Sciatic nerve (tissue), 2 donors: ENCODE data around the gene RNF31. TPM values are rescaled to one million over a fixed set of nuclear protein-coding genes. Genes with fewer than 3 reads are reported as not detected.
"Not testable (repeated sequence)": the region's sequence is repeated elsewhere in the genome, so short reads cannot be mapped to it uniquely, and the experiment has no call there.

Experiments used
- ATAC-seq: fragments of 200-7000 bp; cut with Tn5 transposase; one replicate; pipeline ENCODE4 v1.9.1; 2020; ENCODE audit warnings: mild to moderate bottlenecking, moderate library complexity
- DNase-seq: peaks from one replicate; pipeline ENCODE4 v3.0.0-alpha.2; 2020; ENCODE audit warnings: low spot score
- intact Hi-C: fragments of 100-400 bp; cut with DNase I; formaldehyde crosslinking; loops from one replicate; pipeline ENCODE4 v1.14.2; 2022
- total RNA-seq: library from RNA; stranded (reverse); fragmentation: NEBNext Ultra II Directional; extraction: Animal tissue kit (Norgen Biotek cat#: 25700); gene quantifications from one replicate; pipeline ENCODE4 v1.2.1, GENCODE V29; 2021
- donor health status: DM: no; HTN: no; CAD: no.
- donor health status: DM: no; HTN: no; CAD: no.

RNF31 gene
- total RNA-seq, 1 donor from 2014 or later, result 61.5 TPM

- ATAC-seq (no peak), DNase-seq (no peak)
- intact Hi-C loops, result no loop called here
These were observed 45.6 kb downstream of the RNF31 start for GRCh38 chr14:24192933-24193332.

GRCh38 chr14:24194186-24194872 is 47.0 kb downstream of the RNF31 start:
- intact Hi-C loops, result no loop called here
- no peak for ATAC-seq
- no peak for DNase-seq

GRCh38 chr14:24194873-24195185 is 47.5 kb downstream of the RNF31 start:
- DNase-seq (no peak), ATAC-seq (peak; percentile 1)
- intact Hi-C loops, result no loop called here

DNA sequence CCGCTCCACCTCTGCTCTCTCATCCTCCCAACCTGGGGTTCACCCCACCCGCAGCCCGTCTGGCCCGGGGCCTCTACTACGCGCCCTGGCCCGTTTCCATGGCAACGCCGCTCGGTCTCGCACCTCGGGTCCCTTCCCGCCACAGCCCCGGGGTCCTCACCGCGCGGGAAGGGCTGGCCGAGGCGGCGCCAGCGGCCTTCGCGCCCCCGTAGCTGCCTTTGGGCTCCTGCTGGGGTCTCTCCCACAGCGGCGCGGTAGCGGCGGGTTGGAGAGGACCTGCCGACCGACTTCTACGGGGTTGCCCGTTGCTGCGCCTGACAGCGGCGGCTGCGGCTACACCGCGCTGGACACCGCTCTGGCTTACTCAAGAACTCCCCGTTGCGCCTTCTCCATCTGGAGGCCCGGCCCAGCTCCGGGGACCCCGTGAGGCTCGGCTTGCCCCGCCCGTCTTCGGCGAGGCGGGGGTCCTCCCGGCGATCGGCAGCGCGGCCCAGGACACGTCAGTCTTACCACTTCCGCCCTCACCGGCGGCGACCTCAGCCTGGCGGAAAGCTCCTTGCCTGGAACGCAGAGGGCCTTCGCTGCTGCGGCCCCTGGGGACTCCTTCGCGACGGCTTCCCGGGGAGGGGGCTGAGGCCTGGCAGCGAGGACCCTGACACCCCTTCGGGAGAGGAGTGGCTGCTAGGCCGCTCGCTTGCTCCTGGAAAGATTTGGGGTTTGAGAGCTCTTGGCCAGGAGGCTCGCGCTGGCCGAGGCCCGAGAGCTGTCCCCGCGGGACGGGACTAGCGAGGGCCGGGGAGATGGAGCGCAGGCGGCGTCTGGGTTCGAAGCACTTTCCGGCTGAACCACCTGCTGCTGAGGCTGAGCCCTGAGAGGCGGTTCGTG is 48.1 kb downstream of the RNF31 start, which contains the start of gene TM9SF1:
Gene TM9SF1 (minus strand): TSS at position 256 of the 885 bp plus-strand sequence. CDS start 422 bp downstream, outside the sequence.
- ATAC-seq (peak; percentile 96), DNase-seq (peak; percentile 92)
- intact Hi-C loops, result no loop called here

DNA sequence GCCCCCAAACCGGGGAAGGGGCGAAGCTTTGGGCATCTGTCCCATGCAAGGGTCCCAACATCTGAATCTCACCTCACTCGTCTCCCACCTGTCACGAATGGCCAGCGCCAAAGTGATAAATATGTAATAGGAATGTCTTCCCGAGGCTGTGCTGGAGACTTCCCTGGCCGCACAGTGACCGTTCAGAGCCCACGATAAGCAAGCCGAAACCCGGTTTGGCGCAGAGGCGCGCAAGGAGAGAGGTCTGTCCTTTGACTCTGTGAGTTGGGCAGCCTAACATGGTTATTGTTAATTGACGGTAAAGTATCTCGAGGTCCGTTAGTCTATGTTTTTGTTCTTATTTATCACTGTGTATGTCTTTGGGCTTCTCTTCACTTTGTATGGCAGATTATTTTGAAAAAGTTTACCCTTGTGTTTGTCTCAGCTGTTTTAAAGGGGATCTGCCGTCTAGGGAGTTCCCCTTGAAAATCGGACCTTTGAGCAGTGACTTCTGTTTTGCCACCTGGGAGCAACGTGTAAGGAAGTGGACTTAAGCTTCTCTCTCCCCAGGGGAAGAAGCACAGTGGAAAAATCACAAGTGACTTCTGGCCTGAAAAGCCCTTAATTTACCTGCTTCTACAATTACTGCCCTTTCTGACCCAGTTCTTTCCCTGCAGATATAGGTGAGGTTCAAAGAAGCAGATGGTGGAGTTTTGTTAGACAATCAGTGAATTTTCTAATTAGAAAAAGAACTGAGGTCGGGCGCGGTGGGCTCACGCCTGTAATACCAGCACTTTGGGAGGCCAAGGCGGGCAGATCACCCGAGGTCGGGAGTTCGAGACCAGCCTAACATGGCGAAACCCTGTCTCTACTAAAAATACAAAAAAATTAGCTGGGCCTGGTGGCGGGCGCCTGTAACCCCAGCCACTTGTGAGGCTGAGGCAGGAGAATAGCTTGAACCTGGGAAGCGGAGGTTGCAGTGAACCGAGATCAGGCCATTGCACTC is 49.1 kb downstream of the RNF31 start:
- DNase-seq (no peak), ATAC-seq (peak; percentile 54)
- intact Hi-C loops, result no loop called here

DNA sequence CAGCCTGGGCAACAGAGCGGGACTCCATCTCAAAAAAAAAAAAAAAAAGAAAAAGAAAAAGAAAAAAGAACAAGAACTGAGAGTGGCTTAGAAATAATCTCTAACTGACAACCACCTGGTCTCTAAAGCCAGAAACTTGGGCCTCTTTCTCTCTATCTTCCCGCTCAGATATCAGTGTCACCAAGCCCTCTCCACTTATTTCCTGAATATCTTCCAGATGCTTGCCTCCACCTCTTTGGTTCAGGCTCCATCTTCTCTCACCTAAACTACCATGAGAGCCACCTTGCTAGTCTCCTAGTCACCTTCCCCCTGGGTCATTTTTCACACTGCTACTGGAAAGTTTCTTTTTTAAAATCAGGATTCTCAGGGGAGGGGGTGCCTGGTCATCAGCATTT is 49.8 kb downstream of the RNF31 start:
- intact Hi-C loops, result no loop called here
- ATAC-seq, result no peak
- DNase-seq, result no peak

DNA sequence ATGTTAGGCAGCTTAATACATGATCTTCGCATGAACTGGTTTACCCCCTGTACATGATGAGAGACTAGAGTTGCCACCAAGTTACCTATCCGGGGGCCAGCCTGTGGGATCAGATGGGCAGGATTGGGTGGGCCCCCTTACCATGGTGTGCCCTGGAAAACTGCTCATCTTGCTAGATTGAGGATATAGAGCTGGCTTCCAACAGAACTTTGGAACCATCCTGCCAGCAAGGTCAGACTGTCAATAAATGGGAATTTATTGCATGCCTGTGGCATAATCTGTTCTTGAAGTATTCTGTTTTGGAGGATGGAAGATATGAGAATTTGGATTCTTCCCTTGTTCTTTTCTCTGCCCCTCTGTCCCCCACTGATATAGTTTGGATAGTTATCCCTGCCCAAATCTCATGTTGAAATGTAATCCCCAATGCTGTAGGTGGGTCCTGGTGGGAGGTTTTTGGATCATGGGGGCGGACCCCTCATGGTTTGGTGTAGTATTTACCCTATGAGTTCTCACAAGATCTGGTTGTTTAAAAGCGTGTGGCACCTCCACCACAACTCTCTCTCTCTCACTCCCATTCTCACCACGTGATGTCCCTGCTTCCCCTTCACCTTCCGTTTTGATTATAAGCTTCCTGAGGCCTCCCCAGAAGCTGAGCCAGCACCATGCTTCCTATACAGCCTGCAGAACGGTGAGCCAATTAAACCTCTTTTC is 51.7 kb downstream of the RNF31 start:
- DNase-seq, result no peak
- intact Hi-C loops, result no loop called here
- no peak for ATAC-seq

DNA sequence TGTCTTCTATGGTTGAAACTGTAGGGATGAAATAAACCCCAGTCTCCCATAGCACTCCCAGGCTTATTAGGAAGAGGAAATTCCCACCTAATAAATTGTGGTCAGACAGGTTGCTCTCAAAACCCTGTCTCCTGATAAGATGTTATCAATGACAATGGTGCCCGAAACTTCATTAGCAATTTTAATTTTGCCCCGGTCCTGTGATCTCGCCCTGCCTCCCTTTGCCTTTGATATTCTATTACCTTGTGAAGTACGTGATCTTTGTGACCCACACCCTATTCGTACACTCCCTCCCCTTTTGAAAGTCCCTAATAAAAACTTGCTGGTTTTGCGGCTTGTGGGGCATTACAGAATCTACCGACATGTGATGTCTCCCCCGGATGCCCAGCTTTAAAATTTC is 55.2 kb downstream of the RNF31 start:
- ATAC-seq, intact Hi-C loops, DNase-seq: not testable (repeated sequence)

- DNase-seq, intact Hi-C loops, ATAC-seq: not testable (repeated sequence)
These were observed 56.1 kb downstream of the RNF31 start for GRCh38 chr14:24203249-24203886.

DNA sequence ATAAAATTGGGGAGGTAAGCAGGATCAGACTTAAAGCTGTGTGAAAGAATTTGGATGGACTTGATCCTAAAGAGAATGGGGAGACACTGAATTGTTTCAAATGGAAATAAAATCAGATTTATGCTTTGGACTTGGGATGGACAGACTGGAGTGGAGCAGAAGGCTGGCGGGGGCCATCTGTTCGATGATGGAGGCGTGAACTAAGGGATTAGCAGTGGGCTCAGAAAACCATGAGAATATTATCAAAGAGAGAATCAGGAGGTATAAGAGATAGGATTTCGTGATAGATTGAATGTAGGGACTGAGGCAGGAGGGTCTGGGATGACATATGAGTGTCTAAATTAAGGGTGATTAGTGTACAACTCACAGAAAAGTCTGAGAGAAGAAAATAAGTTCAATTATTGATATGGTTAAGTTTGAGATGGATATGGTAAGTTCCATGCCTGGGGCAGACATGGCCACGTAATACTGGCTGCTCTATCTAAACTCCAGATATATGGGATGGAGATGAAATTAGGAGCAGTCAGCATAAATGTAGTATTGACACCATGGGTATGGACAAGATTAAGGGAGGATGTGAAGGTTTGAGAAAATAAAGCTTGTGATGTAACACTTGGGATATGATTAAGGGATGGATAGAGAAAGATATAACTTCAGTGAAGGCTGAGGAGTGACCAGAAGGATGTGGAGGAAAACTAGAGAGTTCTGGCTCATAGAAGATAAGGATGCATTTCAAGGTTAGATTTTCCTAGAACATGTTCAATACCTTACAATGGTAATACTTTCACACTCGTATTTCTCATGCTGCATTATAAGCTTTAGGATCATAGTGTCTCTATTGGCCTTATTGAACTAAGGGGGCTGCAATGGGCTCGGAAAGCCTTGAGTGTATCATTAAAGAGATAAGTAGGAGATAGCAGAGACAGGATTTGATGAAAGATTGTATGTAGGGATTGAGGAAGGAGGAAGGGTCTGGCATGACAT is 57.2 kb downstream of the RNF31 start:
- DNase-seq (no peak), ATAC-seq (no peak)
- intact Hi-C loops, result no loop called here

DNA sequence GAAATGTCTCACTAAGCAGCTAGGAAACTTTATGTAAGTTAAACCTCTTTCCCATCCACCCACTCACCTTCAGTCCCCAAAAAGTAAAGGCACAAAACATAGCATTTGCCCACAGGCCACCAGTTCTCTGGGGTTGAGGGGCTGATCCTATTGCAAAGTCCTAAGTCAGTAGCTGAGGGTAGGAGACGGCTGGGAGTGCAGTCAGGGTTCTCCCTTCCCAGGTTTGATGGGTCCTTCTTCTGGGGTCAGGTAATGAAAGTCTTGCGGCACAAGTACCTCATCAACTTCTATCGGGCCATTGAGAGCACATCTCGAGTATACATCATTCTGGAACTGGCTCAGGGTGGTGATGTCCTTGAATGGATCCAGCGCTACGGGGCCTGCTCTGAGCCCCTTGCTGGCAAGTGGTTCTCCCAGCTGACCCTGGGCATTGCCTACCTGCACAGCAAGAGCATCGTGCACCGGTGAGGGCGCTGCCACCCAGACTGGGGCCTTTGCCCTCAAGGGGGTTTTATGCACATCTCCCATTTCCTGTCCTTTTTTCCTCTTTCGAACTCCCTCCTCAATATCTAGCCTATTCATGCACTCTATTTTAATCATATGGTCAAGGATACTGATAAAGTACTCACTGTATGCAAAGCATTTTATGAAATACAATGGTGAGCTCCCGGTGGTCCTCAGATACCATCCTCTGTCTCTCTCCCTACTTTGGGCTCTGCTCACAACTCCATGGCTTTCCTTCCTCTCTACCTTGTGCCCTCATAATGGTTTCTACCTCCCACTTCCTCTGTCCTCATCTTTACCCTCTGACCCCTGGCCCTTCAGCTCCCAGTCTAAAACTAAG is 59.2 kb downstream of the RNF31 start:
- DNase-seq (no peak), ATAC-seq (no peak)
- intact Hi-C loops, result no loop called here

- DNase-seq, result no peak
These were observed 59.8 kb downstream of the RNF31 start for GRCh38 chr14:24207104-24207551.

GRCh38 chr14:24207625-24208024 is 60.3 kb downstream of the RNF31 start:
- no peak for DNase-seq
- intact Hi-C loops, result no loop called here
- no peak for ATAC-seq

More at GRCh38 chr14:24207104-24207551, 59.8 kb downstream of the RNF31 start:
- no peak for ATAC-seq
- intact Hi-C loops, result no loop called here
